Stomach smooth muscle (tissue), 2 donors: ENCODE data around the gene NFYA.

Source experiments
- H3K27ac ChIP-seq: one replicate; pipeline ENCODE4 v1.7.0; 2013; ENCODE audit warnings: mild to moderate bottlenecking, low read length, inconsistent platforms
- H3K27me3 ChIP-seq, 2 donors: one replicate each; pipeline ENCODE4 v1.7.0; 2013; ENCODE audit warnings: low read length in 2 of 2; ENCODE audit not compliant: insufficient read depth in 2 of 2, control insufficient read depth in 1 of 2
- H3K36me3 ChIP-seq, 2 donors: one replicate each; pipeline ENCODE4 v1.7.0; 2013; ENCODE audit warnings: low read length in 2 of 2; ENCODE audit not compliant: control insufficient read depth in 2 of 2, insufficient read depth in 2 of 2
- H3K4me1 ChIP-seq: one replicate; pipeline ENCODE4 v1.7.0; 2013; ENCODE audit warnings: low read length; ENCODE audit not compliant: control insufficient read depth, insufficient read depth
- H3K4me3 ChIP-seq, 2 donors: one replicate each; pipeline ENCODE4 v1.7.0; 2013; ENCODE audit warnings: low read length in 2 of 2
- H3K9ac ChIP-seq, 2 donors: one replicate each; pipeline ENCODE4 v1.7.0; 2013; ENCODE audit warnings: low read length in 2 of 2, mild to moderate bottlenecking in 1 of 2
- H3K9me3 ChIP-seq, 2 donors: one replicate each; pipeline ENCODE4 v1.7.0; 2013; ENCODE audit warnings: low read length in 2 of 2; ENCODE audit not compliant: control insufficient read depth in 2 of 2
- donor health status: healthy.
- donor health status: Pancreatic carcinoma.

NFYA gene

GRCh38 chr6:41119508-41119907 is 46.7 kb downstream of the NFYA start:
- H3K4me1 ChIP-seq = no peaks in the 10 kb centered on the region
- H3K4me3 ChIP-seq = no peak overlapping the region
- no peak overlapping the region for H3K9ac ChIP-seq
- peaks cover 0 to 5% of the 10 kb centered on the region in 2 donors for H3K36me3 ChIP-seq
- no peak overlapping the region for H3K27ac ChIP-seq
- H3K27me3 ChIP-seq = no peaks in the 10 kb centered on the region
- no peaks in the 10 kb centered on the region for H3K9me3 ChIP-seq

GRCh38 chr6:41120058-41120457 is 47.3 kb downstream of the NFYA start:
- H3K9ac ChIP-seq = no peak overlapping the region
- no peak overlapping the region for H3K27ac ChIP-seq
- H3K4me1 ChIP-seq = no peaks in the 10 kb centered on the region
- peaks cover 0 to 5% of the 10 kb centered on the region in 2 donors for H3K36me3 ChIP-seq
- no peak overlapping the region for H3K4me3 ChIP-seq
- H3K9me3 ChIP-seq = no peaks in the 10 kb centered on the region
- H3K27me3 ChIP-seq = no peaks in the 10 kb centered on the region

DNA sequence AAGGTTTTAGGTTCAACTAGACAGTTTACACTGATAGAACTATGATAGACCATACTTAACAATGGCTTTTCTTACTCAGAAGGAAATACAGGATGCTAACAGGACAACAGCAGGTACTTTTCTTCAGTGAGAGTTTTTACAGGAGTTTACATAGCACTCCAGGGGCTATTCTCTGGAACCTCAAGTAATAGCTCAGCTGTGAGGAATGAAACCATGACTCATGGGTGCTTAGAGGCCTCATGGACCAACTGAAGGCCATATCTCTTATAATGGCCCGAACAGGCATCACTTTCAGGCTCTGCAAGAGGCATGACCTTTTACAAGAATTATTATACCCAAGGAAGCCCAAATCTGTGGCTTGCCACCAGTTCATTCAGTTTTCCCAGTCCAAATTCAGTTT is 49.6 kb downstream of the NFYA start:
- H3K36me3 ChIP-seq = peaks cover 0 to 5% of the 10 kb centered on the region in 2 donors
- no peak overlapping the region for H3K9ac ChIP-seq
- no peaks in the 10 kb centered on the region for H3K4me1 ChIP-seq
- no peaks in the 10 kb centered on the region for H3K27me3 ChIP-seq
- H3K4me3 ChIP-seq = no peak overlapping the region
- H3K27ac ChIP-seq = no peak overlapping the region
- H3K9me3 ChIP-seq = no peaks in the 10 kb centered on the region

GRCh38 chr6:41122918-41123317 is 50.1 kb downstream of the NFYA start:
- Histone ChIP-seq H3K4me3 (no peak overlapping the region), H3K9ac (no peak overlapping the region), H3K27me3 (no peaks in the 10 kb centered on the region), H3K36me3 (peaks cover 0 to 5% of the 10 kb centered on the region in 2 donors), H3K27ac (no peak overlapping the region), H3K4me1 (no peaks in the 10 kb centered on the region), H3K9me3 (no peaks in the 10 kb centered on the region)

DNA sequence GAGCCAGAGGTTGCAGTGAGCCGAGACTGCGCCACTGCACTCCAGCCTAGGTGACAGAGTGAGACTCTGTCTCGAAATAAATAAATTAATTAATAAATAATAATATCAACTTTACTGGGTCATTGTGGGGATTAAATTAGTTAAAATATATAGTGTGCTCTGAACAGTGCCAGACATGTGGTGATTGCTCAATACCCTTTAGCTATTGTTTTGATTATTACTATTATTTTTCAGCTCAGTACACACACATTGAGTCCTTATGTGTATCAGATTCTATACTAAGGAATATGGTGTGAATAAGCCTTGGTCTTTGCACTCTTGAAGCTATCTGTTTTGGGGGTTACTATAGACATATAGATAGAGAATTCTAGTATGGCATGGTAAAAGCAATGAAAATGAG is 52.5 kb downstream of the NFYA start:
- Histone ChIP-seq H3K9me3 (no peaks in the 10 kb centered on the region), H3K27ac (no peak overlapping the region), H3K36me3 (peaks cover 0 to 5% of the 10 kb centered on the region in 2 donors), H3K27me3 (no peaks in the 10 kb centered on the region), H3K9ac (no peak overlapping the region), H3K4me3 (no peak overlapping the region), H3K4me1 (no peaks in the 10 kb centered on the region)

- Histone ChIP-seq H3K27ac (no peak overlapping the region), H3K4me1 (no peaks in the 10 kb centered on the region), H3K36me3 (peaks cover 0 to 2% of the 10 kb centered on the region in 2 donors), H3K9ac (no peak overlapping the region), H3K4me3 (no peak overlapping the region), H3K9me3 (no peaks in the 10 kb centered on the region), H3K27me3 (no peaks in the 10 kb centered on the region)
Observed at GRCh38 chr6:41132254-41132653, 59.5 kb downstream of the NFYA start.

GRCh38 chr6:41135062-41135832 is 62.5 kb downstream of the NFYA start:
- Histone ChIP-seq H3K27ac (no peak overlapping the region), H3K9ac (no peak overlapping the region), H3K4me1 (no peaks in the 10 kb centered on the region), H3K9me3 (no peaks in the 10 kb centered on the region), H3K27me3 (no peaks in the 10 kb centered on the region), H3K36me3 (peaks cover 2% of the 10 kb centered on the region in 2 donors), H3K4me3 (no peak overlapping the region)

GRCh38 chr6:41136911-41137310 is 64.1 kb downstream of the NFYA start:
- Histone ChIP-seq H3K27me3 (no peaks in the 10 kb centered on the region), H3K9me3 (no peaks in the 10 kb centered on the region), H3K36me3 (peaks cover 2% of the 10 kb centered on the region in 2 donors), H3K27ac (no peak overlapping the region), H3K4me1 (no peaks in the 10 kb centered on the region), H3K4me3 (no peak overlapping the region), H3K9ac (no peak overlapping the region)

- Histone ChIP-seq H3K27me3 (no peaks in the 10 kb centered on the region), H3K9ac (no peak overlapping the region), H3K9me3 (no peaks in the 10 kb centered on the region), H3K4me3 (no peak overlapping the region), H3K36me3 (no peaks in the 10 kb centered on the region), H3K27ac (no peak overlapping the region), H3K4me1 (no peaks in the 10 kb centered on the region)
Observed at GRCh38 chr6:41147917-41148316, 75.1 kb downstream of the NFYA start.
